ENCODE results near the gene INTS6. TPM values are rescaled to one million over a fixed set of nuclear protein-coding genes. Genes with fewer than 3 reads are reported as not detected.
A peak's percentile ranks its signal among the peaks of the same experiment; 100 is the strongest.

INTS6 gene
- total RNA-seq, 2 donors from 2014 or later, result 32.1 to 35.4 TPM

GRCh38 chr13:51332566-51333361, 120.1 kb downstream of the INTS6 start:
- intact Hi-C loops (cut with DNase I, micrococcal nuclease), result no loop called here
- DNase-seq, result no peak
- no peak for ATAC-seq

DNA sequence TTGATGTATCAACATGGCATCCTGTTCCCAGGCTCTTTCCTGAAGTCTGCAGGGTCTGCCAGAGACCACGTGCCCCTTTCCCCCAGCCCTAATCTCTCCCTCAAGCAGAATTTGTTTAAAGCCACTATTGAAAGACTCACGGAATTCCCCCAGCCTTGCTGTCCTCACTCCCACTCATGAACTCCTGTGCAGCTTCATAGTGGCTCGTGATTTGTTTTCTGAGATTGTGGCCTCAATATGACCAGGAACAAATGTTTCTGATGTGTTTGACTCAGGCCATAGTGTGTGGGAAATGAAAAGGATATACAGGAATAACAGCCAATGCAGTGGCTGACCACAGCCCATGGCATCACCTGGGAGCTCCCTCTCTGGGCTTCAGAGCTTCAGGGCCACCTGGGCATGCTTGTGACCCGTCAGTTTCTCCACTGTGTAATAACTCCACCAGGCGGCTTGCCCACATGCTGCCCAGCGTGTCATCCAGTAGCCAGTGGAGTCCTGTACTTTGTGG, 121.4 kb downstream of the INTS6 start:
- DNase-seq (no peak), ATAC-seq (no peak)
- intact Hi-C loops (cut with DNase I, micrococcal nuclease), result no loop called here

DNA sequence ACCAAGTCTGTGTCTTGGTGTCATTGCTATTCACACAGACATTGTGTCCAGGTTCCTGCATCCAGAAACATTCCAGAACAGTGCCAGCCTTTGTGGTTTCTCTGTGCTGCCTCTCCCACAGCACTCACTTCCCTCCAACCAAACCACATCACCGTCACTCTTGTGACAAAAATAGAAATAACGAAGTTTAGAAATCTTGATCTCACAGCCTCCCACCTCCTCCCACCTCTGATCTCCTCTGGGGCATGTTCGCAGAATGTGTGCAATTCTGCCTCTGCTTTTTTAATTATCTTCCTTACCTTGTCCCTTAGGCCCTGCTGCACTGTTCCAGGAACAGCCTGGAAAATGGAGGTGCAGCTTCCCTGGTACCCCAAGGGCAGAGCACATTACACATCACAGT, 122.0 kb downstream of the INTS6 start:
- ATAC-seq, result no peak
- intact Hi-C loops (cut with DNase I, micrococcal nuclease), result no loop called here
- no peak for DNase-seq

DNA sequence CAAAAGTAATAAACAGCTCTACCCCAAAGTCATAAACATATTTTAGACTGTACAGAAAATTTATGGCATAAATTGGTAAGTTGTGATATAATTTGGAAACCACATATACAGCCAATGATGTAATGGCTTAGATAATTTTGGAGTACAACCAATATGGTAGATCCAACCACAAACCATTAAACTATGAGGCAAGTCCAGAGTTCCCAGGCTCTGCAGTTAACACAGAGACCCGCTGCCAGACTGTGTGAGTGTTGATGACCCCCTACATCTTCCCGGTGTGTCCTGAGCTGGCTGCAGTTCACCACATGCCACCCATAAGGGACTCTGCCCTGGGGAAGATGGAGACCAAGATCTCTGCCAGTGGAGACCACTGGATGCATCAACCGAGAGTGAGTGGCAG, 123.2 kb downstream of the INTS6 start:
- intact Hi-C loops (cut with DNase I, micrococcal nuclease), result no loop called here
- no peak for DNase-seq
- ATAC-seq, result no peak

DNA sequence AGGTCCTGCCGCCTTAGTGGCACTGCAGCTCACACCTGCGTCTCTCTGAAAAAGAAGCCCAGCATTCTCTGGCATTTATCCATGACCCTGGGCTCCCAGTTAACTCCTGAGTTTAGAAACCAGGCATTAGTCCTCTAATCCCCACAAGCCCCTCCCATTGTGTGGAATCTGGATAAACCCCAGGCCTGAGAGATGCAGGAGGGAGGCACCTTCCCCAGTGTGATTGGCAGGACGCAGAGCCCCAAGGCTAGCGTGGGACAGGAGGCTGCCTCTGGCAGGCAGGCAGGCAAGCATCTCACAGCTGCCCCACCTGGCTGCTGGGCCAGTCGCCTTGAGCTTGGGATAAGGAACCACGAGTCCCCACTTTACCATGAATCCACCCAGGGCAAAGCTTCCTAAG, 124.3 kb downstream of the INTS6 start:
- ATAC-seq, result no peak
- no peak for DNase-seq
- intact Hi-C loops (cut with DNase I, micrococcal nuclease), result no loop called here

DNA sequence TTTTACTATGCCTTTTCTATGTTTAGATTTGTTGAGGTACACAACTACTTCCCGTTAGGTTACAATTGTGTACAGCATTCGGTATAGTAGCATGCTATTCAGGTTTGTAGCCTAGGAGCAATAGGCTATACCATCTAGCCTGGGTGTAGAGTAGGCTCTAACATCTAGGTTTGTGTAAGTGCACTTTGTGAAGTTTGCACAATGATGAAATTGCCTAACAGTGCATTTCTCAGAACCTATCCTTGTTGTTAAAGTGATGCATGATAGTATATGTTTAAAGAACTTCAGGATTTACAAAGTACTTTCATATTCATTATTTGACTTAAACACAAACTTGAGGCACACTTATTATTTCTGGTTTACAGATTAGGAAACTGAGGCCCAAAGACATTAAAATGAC, 124.9 kb downstream of the INTS6 start:
- intact Hi-C loops (cut with DNase I, micrococcal nuclease), result no loop called here
- DNase-seq, result no peak
- ATAC-seq, result no peak

DNA sequence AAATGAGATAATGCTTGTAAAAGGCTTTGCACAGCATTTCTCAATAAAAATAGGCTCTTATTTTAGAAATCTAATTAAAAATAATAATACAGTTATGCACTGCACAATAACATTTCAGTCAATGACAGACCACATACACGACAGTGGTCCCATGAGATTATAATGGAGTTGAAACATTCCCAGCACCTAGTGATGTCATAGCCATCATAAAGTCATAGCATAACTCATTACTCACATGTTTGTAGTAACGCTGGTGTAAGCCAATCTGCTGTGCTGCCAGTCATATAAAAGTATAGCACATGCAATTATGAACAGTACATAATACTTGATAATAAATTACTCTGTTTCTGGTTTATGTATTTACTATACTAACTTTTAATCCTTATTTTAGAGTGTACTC, 126.1 kb downstream of the INTS6 start:
- ATAC-seq, result no peak
- no peak for DNase-seq
- intact Hi-C loops (cut with DNase I, micrococcal nuclease), result no loop called here

DNA sequence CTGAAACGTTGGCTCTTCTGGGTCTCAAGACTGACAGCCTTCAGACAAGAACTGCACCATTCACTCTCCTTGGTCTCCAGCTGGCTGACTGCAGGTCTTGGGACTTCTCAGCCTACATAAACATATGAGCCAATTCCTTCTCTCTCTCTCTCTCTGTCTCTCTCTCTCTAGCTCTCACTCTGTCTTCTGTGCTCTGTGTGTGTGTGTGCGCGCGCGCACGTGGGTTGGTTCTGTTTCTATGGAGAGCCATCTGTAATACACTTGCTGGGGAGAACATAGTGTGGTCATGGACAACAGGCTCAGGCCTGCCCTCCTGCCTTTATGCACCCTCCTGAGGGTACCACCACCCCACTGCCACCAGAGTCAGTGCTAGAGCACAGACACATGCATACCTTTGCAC, 127.0 kb downstream of the INTS6 start:
- no peak for DNase-seq
- ATAC-seq, result no peak
- intact Hi-C loops (cut with DNase I, micrococcal nuclease), result no loop called here

DNA sequence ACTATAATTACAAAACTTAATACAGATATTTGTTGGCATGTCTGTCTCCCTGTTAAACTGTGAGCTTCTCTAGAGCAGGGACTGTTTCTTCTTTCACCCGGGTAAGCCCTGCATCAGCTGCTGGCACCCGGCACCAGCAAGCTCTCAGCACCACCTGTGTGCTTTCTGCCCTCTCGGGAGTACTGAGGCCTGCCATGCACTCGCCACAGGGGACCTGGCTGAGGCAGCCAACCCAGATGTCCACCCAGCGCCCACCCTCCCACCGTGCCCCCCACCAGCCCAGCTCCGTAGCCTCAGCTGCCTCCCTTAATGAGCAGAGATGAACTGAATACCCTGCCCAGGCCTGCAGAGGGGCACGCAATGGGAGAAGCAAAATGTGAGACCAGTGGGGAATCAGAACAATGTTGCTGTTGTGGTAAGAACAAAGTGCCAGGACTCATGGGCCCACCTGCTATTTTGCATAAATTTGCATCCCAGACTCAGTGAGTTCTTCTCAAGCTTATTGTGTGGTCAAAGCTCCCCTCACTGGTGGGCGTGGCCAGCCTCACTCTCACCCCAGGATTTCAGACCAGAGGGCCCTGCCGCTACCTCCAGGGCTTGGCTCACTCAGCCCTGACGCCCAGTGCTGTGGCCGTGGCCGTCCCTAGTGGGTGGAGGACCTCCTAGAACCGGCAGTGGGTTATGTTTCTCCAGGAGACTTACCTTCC, 128.0 kb downstream of the INTS6 start:
- ATAC-seq, result no peak
- intact Hi-C loops (cut with DNase I, micrococcal nuclease), result no loop called here
- no peak for DNase-seq

DNA sequence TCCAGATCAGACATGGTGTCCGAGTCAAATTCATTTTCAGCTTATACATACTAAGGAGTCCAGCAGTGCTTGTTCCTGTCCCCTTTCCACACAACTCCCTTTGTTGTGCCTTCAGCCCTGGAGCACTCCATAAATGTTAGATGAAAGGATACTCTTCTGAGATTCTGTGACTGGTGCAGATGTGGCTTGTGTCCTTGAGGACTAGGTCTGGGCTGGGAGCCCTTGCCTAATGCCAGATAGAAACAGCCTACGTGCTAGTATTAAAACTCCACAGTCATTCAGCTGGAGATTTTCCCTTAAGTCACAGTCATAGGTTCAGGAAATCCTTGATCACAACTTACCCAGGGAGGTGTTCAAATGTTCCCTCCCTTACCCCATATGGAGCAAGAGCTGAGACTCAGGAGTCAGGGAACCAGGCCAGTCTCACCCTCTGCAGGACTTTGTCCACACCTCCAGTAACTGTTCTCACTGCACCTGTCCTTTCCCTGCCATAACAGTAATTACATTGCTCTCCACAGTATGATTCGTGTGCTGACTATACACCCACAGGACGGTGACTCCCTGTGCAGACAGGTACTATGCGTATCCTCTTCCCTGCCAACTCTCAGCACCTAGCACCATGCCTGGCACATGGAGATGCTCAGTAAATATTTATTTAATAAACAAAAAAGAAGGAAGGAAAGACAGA, 128.9 kb downstream of the INTS6 start:
- peak; percentile 54 for ATAC-seq
- intact Hi-C loops (cut with DNase I, micrococcal nuclease), result no loop called here
- DNase-seq, result no peak

DNA sequence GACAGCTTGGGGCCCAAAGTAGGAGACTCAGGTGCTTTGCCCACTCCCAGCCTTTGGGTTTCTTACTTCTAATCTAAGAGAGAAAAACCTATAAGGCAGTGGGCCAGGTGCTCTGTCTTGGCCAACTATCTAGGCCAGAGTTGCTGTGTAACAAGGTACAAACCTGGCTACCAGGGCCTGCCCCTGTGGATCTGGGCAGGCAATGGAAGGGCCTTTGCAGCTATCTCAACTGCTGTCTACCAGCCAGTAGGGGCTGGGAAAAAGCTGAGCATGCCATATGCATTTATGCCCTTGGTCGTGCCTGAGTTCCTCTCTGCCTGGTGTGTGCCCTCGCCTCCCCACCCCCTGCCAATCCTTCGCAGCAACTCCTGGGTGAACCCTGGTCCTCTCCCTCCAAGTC, 130.0 kb downstream of the INTS6 start:
- intact Hi-C loops (cut with DNase I, micrococcal nuclease), result no loop called here
- no peak for DNase-seq
- ATAC-seq, result no peak

DNA sequence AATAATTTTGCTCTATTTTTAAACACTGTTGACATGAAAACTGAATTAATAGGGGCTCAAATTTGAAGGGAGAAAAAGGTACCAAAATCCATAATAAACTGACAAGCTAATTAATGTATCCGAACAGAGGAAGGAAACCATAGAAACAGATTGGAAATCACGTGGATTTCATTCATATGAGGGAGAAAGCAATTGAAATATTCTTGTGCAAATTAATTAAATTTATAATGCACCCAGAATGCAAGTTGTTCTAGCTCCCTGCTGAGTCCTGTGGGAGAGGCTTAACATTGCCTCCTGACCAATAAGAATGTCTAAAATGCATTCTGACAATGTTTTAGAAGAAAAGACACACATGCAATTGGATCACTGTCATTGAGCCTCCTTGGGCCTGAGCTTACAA, 131.0 kb downstream of the INTS6 start:
- DNase-seq (no peak), ATAC-seq (no peak)
- intact Hi-C loops (cut with DNase I, micrococcal nuclease), result no loop called here

DNA sequence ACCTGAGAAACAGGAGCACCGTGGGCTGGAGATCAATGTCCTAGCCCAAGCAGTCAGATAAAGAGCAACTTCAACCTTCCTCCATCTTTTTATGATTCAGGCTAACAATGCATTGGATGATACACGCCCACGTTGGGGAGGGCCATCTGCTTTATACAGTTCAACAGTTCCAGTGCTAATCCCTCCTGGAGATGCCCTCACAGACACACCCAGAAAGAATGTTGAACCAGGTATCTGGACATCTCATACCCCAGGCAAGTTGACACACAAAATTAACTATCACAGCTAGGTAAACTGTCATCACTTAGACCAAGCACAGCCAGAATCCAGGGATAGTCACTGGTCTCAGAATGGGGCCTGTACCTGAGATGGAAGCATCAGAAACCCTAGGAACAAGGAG, 134.0 kb downstream of the INTS6 start:
- intact Hi-C loops (cut with DNase I, micrococcal nuclease), result no loop called here
- ATAC-seq, result no peak

GRCh38 chr13:51318015-51318414, 134.8 kb downstream of the INTS6 start:
- ATAC-seq, result no peak
- DNase-seq, result no peak
- intact Hi-C loops (cut with DNase I, micrococcal nuclease), result no loop called here

More for the DNA sequence above, 134.0 kb downstream of the INTS6 start:
- DNase-seq, result no peak

DNA sequence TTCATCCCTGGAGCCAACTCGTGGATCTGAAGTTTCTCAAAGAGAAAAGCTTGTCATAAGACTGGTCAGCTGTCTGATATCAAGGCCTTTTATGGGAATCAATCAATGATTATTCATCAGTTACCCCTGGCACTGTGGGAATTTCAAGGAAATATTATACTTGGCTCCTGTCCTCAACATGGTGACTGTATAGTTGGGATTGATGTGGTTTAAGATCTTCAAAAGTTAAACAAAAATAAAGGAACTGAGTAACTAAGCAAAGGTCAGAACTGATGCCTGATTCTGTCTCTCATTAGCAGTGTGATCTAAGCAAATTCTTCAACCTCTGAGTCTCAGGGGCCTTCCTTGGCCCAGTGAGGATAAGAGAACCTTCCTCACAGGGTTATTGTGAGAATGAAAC, 135.6 kb downstream of the INTS6 start:
- intact Hi-C loops (cut with DNase I, micrococcal nuclease), result no loop called here
- no peak for DNase-seq
- no peak for ATAC-seq

DNA sequence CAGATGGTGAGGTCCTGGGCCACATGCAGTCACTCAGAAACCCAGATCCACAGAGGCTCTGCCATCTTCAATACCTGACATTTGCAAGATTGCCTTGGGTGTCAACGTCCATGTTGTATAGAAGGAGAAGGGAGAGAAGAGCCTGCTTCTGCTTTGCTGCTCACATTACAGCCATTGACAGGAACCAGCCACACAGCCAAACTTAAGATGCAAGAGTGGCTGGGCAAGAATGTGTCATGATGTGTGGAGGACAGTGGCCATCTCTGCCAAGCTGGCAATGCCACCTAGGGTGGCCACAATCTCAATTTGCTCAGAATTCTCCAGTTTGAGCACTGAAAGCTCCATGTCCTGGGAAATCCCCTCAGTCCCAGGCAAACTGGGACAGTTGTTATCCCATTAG, 139.2 kb downstream of the INTS6 start:
- DNase-seq (no peak), ATAC-seq (no peak)
- intact Hi-C loops (cut with DNase I, micrococcal nuclease), result no loop called here

- intact Hi-C loops (cut with DNase I, micrococcal nuclease), result no loop called here
- DNase-seq (no peak), ATAC-seq (no peak)
Measured at GRCh38 chr13:51311957-51312520, 140.8 kb downstream of the INTS6 start.
